Measurements from ENCODE around the gene APBA2.

APBA2 gene

GRCh38 chr15:28942046-28942445, 56.3 kb downstream of the APBA2 start:
- DNase-seq = no peak

GRCh38 chr15:28942571-28942970, 56.8 kb downstream of the APBA2 start:
- DNase-seq = no peak

GRCh38 chr15:28943146-28943545, 57.4 kb downstream of the APBA2 start:
- DNase-seq = no peak

- DNase-seq = no peak
These were observed 57.9 kb downstream of the APBA2 start for GRCh38 chr15:28943611-28944230.

DNA sequence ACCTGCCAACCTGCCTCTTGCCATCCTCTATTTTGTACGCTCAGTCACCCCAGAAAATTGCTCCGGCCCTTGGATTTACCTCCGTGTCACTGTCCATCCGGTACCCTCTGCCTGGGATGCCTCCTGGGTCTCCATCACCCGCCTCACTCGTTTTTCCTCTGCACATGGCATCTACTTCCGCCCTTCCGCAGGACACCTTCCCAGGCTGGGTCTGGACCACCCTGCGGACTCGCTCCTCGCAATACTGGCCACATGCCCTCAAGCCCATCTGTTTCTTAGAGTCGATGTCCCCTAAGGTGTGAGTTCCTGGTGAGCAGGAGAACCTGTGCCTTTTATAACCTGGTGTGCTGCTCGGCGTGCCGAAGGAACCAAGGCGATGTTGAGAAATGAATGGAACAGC, 58.5 kb downstream of the APBA2 start:
- DNase-seq = no peak

- no peak for DNase-seq
These were observed 59.0 kb downstream of the APBA2 start for GRCh38 chr15:28944696-28945300.

DNA sequence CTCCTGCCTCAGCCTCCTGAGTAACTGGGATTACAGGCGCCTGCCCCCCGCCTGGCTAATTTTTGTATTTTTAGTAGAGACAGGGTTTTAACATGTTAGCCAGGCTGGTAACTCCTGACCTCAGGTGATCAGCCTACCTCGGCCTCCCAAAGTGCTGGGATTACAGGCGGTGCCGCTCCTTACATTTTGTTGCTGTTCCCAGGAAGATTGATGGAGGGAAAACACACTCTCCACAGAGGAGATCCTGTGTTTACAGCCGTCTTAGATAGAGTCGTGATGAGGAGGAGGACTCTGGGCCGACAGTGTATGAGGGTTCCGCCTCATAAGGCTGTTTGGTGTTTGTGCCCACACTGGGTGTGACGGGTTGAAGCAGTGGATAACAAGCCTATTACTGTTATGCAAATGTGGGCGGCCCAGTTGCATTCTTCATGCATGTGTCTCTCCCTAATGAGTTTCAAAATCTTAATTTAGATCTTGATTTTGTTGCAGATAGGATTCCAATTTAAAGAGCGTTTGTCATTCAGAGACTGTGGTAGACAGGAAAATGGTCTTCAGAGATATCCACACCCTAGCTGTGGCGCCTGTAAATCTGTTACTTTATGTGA, 60.0 kb downstream of the APBA2 start:
- no peak for DNase-seq

- no peak for DNase-seq
These were observed 61.0 kb downstream of the APBA2 start for GRCh38 chr15:28946803-28947202.

- no peak for DNase-seq
These were observed 61.5 kb downstream of the APBA2 start for GRCh38 chr15:28947221-28947674.

- DNase-seq = no peak
These were observed 62.3 kb downstream of the APBA2 start for GRCh38 chr15:28948036-28948435.

DNA sequence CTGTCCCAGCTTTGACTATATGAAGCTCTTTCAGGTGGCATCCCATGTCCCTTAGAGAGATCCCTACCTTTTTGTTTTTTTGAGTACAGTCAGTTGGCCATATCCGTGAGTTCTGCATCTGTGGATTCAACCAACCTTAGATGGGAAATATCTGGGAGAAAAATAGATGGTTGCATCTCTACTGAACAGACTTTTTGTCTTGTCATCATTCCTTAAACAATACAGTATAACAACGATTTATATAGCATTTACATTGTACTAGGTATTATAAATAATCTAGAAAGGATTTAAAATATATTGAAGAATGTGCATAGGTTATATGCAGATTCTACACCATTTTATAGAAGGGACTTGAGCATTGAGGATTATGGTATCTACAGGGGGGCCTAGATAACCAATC, 65.1 kb downstream of the APBA2 start:
- no peak for DNase-seq

GRCh38 chr15:28952666-28953491, 67.1 kb downstream of the APBA2 start:
- DNase-seq = no peak

DNA sequence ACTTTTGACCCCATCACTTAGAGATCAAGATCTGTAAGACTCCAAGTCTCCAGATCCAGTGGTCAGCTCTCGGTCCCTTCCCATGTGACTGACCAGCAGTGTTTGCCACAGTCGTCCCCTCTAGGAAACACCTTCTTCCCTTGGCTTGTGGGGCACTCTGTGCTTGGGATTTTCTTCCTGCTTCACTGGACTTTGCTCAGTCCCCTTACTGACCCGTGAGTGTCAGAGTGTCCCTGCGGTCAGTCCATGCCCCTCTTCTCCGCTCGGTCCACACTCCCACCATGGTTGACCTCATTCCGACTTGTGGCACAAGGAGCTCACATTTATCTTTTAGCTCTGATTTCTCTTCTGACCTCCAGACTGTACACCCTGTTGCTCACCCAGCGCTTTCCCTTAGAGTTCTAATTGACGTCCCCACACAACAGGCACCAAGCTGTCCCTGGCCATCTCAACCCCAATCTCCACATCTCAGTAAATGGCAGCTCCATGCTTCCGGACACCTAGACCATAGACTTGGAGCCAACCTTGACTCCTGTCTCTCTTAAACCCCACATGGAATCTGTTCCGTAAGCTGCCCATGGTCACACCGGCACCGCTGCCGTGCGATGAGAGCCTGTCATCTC, 67.9 kb downstream of the APBA2 start:
- no peak for DNase-seq

DNA sequence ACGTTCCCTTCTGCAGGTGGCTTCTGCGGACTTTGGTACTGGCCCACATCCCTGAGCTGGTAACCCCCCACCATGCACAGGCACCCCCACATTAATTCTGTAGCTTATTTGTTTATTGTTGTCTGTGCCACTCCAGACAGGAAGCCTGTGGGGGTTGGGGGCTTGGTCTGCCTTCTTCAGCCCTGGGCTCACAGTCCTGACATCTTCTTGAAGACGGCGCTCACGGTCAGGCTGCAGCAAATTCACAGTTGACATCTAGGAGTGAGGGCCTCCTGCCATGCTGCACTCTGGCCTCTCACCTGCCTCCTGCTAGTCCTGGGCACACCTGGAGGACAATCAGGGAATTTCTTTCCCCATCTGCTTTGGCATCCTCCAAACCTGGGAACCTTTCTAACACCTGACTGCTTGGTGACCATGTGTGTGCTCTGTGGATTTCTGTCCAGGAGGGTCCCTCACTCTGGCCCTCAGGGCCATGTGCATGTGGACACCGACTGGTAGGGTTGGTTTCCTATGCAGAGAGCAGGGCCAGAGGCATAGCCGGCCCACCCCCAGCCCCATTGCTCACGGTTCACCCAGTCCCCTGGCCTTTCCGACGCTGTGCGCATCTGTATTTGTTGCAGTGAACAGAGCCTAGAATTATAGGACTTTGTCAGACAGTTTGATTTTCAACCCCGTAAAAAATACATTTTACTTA, 68.8 kb downstream of the APBA2 start:
- DNase-seq = no peak

DNA sequence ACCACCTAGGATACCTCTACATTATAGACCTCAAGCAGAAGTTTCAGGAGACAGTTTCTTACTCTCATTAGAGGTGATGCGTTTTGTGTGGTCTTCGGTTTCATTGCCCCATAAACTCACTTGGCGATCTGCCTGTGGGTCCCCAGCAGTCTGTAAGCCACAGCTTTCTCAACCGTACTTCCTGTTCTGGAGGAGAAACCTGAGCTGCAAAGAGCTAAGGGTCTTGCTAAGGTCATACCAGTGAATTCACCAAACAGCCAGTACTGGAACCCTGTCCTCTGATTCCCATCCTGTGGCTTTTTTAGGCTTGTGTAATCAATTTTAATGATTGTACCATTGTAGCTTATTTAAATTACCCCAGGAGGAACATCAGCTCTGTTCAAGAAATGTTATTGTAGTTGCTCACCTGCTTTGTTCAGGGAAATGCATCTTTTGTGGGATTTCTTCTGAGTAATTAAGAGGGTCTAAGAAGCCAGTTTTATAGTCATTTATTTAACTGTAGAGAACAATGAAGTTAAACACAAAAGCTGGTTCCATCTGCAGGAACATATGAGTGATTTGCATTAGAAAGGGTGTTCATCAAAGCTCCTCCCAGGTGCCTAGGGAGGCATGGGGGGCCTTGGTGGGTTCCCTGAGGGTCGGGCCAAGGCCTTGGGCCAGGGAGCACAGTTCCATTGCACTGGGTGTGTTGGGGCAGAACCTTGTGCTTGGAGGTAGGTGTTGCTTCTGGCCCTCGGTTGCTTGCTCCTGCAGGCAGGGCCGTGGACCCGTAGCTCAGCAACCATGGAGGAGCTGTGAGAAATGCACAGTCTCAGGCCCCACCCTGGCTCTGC, 69.6 kb downstream of the APBA2 start:
- no peak for DNase-seq

GRCh38 chr15:28955993-28956421, 70.2 kb downstream of the APBA2 start:
- peak; percentile 55 for DNase-seq

- DNase-seq = no peak
These were observed 70.7 kb downstream of the APBA2 start for GRCh38 chr15:28956491-28956890.

- no peak for DNase-seq
These were observed 72.1 kb downstream of the APBA2 start for GRCh38 chr15:28957606-28958498.

- no peak for DNase-seq
These were observed 73.6 kb downstream of the APBA2 start for GRCh38 chr15:28959326-28959725.

- peak; percentile 65 for DNase-seq
These were observed 75.2 kb downstream of the APBA2 start for GRCh38 chr15:28960979-28961378.

Data from NCI-H226 (cell line).